GM23248 (cell line): ENCODE measurements around the gene ABHD2.

Experiments used
- EZH2 ChIP-seq: fragments of 200-600 bp; sonication (generic); IDR thresholded peaks from 2 replicates; pipeline ENCODE4 v1.6.1; 2018; ENCODE audit warnings: antibody characterized with exemption, mild to moderate bottlenecking; ENCODE audit not compliant: insufficient read depth, poor library complexity, severe bottlenecking
- EZH2phosphoT487 ChIP-seq: fragments of 200-600 bp; sonication (generic); IDR thresholded peaks from 2 replicates; pipeline ENCODE4 v1.6.1; 2018; ENCODE audit warnings: antibody characterized with exemption, moderate library complexity, mild to moderate bottlenecking, low read depth; ENCODE audit not compliant: insufficient read depth

- TF ChIP-seq EZH2 (no peak), EZH2phosphoT487 (no peak)
Measured at GRCh38 chr15:89129123-89129815, 41.0 kb downstream of the ABHD2 start.
